NOMO-1 treated with DMSO at 0.1 percent for 48 hours (cell line): ENCODE data around the gene DPEP3.
A peak's percentile ranks its signal among the peaks of the same experiment; 100 is the strongest.

ENCODE experiments used
- DNase-seq: peaks from one replicate; lab custom pipeline; 2025; ENCODE audit not compliant: unreplicated experiment; lab: John Stamatoyannopoulos, UW

DPEP3 gene

DNA sequence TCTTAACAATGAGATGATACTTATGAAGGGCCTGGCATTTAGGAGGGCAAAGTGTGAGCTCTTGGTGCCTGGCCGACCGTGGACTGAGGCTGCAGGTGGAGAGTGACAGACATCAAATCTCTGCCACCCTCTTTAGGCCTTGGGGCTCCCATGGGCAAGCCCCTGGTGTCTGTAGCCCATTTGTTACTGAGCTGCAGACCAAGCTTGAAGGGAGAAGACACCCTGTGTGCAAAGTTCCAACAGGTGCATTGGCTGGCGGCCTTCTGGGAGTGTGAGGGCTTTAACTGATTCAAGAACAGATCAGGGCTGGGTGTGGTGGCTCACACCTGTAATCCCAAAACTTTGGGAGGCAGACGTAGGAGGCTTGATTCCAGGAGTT lies 47.8 kb downstream of the DPEP3 start:
- no peak for DNase-seq

DNA sequence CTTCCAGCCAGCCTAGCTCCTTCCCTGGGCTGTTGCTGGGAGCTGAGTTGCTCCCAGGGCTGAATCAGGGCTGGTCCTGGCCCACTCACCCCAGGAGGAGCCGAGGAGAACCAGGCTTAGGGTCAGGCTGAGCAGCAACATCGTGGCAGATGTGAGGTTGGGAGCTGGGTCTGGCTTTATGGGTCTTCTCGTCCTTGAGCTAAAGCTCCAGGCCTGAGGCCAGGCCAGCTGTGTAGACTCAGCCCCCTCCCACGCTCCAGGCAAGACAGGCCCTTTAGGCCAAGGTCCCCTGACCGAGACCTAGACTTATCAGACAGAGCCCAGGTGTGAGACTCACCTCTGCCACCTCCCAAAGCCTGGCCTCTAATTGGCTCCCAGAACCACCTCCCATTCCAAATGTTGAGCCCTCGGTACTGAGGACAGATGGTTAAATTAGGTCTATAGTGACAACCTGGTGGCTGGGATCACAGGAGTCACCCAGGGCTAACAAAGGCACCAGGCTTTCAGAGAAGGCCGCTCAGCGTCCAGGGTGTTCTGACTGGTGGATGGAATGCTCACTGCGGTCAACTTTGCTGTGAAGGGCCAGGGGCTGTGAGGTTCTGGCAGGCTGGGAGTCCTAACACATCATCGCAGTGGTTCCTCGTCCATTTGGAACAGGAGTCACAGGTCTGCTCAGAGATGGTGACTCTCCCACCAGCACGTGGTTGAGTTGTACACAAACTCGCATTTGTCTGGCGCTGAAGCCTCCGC lies 48.4 kb downstream of the DPEP3 start, which contains the start of gene CTRL:
TSS of gene CTRL (minus strand) at position 151 of the 750 bp plus-strand sequence. CDS start at position 141, 10 bp downstream.
- DNase-seq: no peak

DNA sequence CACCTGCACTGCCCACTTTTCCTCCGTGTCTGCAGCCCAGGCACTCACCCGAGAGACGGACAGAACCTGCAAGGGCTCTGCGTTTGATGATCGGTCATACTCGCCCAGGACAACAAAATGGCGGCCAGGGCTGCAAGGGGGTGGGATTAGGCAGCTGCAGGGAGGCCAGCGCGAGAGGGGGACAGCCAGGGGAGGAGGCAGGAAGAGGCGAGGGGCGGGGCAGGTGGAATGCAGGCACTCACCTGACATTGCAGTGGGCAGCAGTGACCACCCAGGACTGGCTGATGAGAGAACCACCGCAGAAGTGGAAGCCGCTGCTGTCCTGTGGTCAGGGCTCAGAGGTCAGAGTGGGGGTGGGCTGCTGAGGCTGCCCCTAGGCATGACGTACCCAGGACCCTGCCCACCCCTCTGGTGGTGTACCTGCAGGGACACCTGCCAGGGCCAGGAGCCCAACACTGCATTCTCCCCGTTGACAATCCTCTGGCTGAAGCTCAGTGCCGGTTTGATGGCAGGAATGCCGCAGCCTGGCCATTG lies 49.6 kb downstream of the DPEP3 start:
- DNase-seq: no peak

DNA sequence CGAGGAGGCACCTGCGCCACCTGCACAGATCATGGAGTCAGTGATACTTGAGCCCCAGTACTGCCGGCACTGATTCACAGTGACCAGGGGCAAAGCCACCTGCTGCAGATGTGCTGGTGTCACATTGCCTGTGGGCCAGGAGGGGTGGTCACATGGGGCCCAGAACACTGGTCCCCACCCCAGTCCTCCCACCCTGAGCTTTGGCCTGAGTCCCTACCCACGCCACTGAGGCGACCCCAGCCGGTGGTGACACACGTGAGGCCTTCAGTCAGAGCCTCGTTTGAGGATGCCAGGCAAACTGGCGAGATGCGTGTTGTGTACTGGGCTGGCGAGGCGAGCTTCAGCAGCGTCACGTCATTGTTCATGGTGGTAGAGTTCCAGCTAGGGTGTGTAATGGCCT lies 50.1 kb downstream of the DPEP3 start:
- DNase-seq: no peak

DNA sequence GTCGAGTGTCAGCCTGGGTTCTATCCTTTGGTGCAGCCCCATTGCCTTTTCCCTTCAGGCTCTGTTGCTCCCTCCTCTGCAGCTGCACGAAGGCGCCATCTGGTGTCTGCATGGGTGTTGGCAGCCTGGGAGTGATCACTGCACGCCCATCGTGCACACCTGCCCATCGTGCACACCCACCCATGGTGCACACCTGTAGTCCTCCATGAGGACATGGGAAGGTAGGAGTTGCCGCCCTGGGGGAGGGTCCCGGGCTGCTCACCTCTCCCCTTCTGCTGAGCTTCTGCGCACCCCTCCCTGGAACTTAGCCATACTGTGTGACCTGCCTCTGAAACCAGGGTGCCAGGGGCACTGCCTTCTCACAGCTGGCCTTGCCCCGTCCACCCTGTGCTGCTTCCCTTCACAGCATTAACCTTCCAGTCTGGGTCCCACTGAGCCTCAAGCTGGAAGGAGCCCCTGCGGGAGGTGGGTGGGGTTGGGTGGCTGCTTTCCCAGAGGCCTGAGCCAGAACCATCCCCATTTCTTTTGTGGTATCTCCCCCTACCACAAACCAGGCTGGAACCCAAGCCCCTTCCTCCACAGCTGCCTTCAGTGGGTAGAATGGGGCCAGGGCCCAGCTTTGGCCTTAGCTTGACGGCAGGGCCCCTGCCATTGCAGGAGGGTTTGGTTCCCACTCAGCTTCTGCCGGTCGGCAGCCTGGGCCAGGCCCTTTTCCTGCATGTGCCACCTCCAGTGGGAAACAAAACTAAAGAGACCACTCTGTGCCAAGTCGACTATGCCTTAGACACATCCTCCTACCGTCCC lies 51.5 kb downstream of the DPEP3 start:
- DNase-seq: peak; percentile 35

DNA sequence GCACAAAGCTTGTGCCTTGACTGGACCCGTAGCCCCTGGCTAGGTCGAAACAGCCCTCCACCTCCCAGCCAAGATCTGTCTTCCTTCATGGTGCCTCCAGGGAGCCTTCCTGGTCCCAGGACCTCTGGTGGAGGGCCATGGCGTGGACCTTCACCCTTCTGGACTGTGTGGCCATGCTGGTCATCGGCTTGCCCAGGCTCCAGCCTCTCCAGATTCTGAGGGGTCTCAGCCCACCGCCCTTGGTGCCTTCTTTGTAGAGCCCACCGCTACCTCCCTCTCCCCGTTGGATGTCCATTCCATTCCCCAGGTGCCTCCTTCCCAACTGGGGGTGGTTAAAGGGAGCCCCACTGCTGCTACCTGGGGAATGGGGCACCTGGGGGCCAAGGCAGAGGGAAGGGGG lies 52.2 kb downstream of the DPEP3 start:
- DNase-seq: no peak

DNA sequence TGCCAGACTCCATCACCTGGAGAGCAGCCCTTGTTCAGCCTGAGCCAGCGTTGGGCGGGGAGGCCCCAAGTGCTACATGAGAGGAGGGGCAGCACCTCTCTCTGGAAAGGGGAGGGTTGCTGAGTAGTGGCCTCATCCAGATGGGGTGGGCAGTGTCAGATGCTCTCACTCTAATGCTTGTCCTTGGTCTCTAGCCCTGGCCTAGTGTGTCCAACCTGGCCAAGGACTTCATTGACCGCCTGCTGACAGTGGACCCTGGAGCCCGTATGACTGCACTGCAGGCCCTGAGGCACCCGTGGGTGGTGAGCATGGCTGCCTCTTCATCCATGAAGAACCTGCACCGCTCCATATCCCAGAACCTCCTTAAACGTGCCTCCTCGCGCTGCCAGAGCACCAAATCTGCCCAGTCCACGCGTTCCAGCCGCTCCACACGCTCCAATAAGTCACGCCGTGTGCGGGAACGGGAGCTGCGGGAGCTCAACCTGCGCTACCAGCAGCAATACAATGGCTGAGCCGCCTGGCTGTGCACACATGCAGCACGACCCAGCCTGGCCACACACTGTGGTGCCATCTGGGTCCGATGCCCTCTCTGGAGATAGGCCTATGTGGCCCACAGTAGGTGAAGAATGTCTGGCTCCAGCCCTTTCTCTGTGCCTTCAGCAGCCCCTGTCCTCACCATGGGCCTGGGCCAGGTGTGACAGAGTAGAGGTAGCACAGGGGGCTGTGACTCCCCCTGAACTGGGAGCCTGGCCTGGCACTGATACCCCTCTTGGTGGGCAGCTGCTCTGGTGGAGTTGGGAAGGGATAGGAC lies 53.0 kb downstream of the DPEP3 start:
- no peak for DNase-seq

DNA sequence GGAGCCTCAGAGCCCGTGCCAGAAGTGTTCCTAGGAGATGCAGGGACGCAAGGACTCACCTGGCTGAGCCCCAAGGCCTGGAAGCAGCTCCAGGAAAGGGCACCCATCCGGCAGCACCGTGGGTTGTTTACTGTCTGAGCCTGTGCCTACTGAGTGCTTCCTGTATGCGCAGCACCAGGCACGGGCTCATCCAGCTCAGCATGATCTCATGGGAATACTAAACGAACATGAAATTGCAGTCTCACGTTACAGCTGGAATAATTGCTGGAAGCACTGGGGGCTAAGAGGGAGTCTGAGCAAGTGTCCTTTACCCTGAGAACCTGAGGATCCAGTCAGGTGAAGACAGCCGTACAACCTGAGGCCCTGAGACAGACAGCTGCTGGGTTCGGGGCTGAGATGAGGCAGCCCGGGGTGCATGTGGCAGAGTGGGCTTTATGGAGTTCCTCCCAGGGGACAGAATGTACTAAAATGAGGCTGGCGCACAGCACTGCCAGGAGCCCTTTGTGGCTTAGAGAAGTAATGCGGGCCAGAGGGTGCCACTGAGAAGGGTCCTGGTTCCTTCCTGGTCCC lies 54.0 kb downstream of the DPEP3 start:
- DNase-seq: no peak
